GM12878 (cell line): ENCODE results near the gene WNT16.
A peak's percentile ranks its signal among the peaks of the same experiment; 100 is the strongest.

ENCODE experiments used
- HDAC2 ChIP-seq: fragments of 200-600 bp; sonication (generic); IDR thresholded peaks from 2 replicates; pipeline ENCODE4 v1.6.1; 2017
- POLR2A ChIP-seq: IDR thresholded peaks from 2 replicates; pipeline ENCODE4 v1.6.1; 2011; ENCODE audit warnings: low read depth, mild to moderate bottlenecking, low read length
- POLR2AphosphoS5 ChIP-seq: IDR thresholded peaks from 2 replicates; pipeline ENCODE4 v1.6.1; 2011; ENCODE audit warnings: mild to moderate bottlenecking, low read length, inconsistent platforms
- ZNF24 ChIP-seq: fragments of 450-650 bp; IDR thresholded peaks from 2 replicates; pipeline ENCODE4 v1.6.1; 2017; ENCODE audit warnings: antibody characterized with exemption, mild to moderate bottlenecking
- TF ChIP-seq, protein P1 (sequence below), 3 experiments: IDR thresholded peaks in 2 of 3; conservative IDR thresholded peaks in 1 of 3; 2 replicates each; pipeline ENCODE4 v1.5.1; 2011; ENCODE audit warnings: low read depth in 3 of 3, low read length in 3 of 3, mild to moderate bottlenecking in 3 of 3, control low read depth in 2 of 3, moderate library complexity in 2 of 3, inconsistent platforms in 1 of 3, mixed read lengths in 1 of 3; ENCODE audit not compliant: control insufficient read depth in 2 of 3, insufficient read depth in 1 of 3; ENCODE audit errors: extremely low read depth in 1 of 3

GRCh38 chr7:121337398-121337797 is 8.6 kb downstream of the WNT16 start:
- no peak for TF ChIP-seq POLR2A
- no peak for TF ChIP-seq HDAC2
- TF ChIP-seq, protein P1, sequence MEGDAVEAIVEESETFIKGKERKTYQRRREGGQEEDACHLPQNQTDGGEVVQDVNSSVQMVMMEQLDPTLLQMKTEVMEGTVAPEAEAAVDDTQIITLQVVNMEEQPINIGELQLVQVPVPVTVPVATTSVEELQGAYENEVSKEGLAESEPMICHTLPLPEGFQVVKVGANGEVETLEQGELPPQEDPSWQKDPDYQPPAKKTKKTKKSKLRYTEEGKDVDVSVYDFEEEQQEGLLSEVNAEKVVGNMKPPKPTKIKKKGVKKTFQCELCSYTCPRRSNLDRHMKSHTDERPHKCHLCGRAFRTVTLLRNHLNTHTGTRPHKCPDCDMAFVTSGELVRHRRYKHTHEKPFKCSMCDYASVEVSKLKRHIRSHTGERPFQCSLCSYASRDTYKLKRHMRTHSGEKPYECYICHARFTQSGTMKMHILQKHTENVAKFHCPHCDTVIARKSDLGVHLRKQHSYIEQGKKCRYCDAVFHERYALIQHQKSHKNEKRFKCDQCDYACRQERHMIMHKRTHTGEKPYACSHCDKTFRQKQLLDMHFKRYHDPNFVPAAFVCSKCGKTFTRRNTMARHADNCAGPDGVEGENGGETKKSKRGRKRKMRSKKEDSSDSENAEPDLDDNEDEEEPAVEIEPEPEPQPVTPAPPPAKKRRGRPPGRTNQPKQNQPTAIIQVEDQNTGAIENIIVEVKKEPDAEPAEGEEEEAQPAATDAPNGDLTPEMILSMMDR (IDR thresholded peaks at IDR 0.05 in 2 of 3, conservative IDR thresholded peaks at IDR 0.05 in 1 of 3; ENCODE audit: control insufficient read depth in 2 of 3, extremely low read depth in 1 of 3, insufficient read depth in 1 of 3, low read depth in 3 of 3, low read length in 3 of 3) = peak in 2 of 3 experiments; percentile 20 to 50; a peak in 3 of 6 replicates
- no peak for TF ChIP-seq POLR2AphosphoS5
- no peak for TF ChIP-seq ZNF24
